HG02970 (cell line): ENCODE measurements around the gene TM4SF1.
A peak's percentile ranks its signal among the peaks of the same experiment; 100 is the strongest.
"Not testable (repeated sequence)": the region's sequence is repeated elsewhere in the genome, so short reads cannot be mapped to it uniquely, and the experiment has no call there.

Source experiments
- ATAC-seq: cut with Tn5 transposase; IDR thresholded peaks from one replicate; pipeline ENCODE4 v1.9.1; 2021; ENCODE audit warnings: mild to moderate bottlenecking, moderate library complexity, moderate number of reproducible peaks; ENCODE audit not compliant: unreplicated experiment, low FRiP score

TM4SF1 gene

DNA sequence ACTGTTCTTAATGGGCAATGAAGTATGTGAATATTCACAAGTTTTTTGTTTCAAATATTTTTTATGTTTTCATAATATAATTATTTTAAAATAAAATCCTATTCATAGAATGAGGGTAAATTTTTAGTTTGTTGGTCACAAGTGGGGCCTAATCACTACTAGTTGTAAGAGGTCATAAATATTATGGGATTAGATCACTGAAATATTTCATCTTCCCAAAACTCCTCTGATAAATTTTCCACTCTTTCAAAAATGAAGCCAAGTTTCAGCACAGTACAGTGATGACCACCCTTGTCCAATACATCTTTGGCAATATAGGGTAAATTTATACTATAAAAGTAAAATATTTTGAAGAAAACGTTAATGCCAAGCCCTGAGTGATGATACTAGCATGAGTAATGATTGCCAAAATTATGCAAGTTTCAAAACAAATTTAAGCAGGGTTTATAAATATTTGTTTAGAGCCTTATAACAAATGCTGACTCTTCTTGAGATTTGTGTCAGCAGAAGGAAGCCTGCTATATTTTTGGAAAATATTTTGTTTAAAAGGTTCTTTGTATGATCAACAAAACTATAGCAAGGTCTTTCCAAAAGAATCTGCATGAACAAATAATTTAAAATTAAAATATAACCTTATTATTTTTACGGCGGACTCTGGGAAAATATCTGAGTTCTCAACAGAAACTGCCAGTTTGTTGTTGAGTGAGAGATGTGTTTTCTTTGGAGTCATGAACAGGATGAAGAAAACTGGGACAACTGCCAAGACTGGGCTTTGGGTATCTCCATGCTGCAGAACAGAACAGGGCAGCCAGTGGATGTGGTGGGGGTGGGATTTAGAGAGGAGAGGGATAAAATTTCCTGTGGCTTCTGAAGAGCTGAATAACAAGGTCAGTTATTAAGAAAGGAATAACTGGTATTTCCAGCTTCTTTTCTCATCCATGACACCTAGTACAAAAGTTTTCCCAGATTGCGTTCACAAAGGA lies 17.9 kb upstream of the TM4SF1 start:
- ATAC-seq, result no peak

DNA sequence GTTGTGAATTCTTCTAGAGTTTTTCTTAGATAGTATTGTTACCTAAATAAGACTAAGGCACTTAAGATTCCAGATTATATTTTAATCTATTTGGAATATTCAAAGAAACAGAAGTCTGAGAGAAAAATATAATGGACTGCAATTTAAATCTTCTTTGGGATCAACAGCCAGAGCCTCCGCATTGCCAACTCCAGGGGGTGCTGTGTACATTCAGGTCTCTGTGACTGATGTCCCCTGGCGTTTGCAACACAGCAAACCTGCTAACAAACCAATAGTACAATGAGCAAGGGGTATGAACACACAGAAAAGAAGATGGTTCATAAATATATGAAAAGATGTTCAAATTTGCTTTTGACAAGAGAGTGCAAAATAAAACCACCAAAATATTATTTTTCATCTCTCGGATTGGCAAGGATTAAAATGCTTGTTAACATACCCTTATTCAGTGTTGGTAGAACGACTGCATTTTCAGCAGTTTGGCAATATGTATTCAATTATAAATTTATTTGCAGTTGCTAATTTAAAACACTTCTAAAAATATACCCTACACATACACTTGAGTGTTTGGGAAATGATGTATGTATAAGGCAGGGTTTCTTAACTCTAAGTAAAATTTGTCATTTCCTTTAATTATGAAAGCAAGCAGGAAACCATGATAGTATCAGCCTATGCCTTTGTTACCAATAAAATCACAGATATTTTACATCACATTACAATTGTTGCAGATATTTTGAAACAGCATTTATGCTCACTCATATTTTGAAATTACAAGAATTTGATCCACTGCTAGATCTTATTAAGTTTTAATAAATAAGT lies 16.1 kb upstream of the TM4SF1 start:
- peak; percentile 65 for ATAC-seq

DNA sequence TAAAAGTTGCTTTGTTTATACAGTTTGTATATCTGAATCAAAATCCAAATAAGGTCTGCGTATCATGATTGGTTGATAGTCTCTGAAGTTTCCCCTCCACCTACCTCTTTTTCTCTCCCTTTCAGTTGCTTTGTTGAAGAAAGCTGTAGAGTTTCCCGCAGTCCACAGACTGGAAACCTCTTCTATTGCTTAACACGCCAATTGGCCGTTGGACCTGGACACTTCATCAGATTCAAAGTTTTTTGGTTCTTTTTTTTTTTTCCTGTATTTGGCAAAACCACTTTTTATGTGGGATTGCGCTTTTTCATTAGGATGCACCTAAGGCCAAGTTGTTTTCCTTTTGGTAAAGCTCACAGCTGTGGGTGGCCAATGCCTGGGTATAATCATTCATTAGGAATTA lies 14.5 kb upstream of the TM4SF1 start:
- no peak for ATAC-seq

DNA sequence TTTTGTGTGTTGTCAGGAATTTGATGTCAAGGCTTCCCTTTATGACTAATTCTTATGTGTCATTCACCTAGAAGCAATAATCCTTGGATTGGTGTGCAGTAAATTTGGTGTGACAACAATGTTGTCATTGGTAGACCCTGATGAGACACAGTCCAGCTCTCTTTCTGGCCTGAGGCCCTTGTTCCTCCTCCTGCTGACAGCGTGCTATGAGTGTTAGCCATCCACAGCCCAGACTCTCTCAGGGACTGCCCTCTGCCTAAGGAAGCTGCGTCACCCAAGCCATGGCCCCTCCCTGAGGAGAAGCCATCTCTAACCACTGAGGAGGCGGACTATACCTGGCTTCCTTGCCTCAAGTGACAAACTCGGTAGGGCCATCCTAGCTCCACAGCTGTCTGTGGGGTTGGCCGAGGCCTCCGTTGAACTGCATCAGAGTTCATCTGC lies 13.3 kb upstream of the TM4SF1 start:
- no peak for ATAC-seq

DNA sequence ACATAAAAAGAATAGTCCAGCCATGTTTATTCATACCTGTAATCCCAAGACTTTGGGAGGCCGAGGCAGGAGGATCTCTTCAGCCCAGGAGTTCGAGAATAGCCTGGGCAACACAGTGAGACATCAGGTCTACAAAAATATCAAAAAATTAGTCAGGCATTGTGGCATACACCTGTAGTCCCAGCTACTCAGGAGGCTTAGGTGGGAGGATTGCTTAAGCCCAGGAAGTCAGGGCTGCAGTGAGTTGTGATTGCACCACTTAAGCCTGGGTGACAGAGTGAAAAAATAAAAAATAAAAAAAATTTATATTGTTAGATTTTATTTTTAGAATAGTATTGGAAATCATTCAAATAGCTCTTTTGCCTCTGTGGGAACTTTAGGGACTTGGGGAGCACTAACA lies 12.8 kb upstream of the TM4SF1 start:
- no peak for ATAC-seq

DNA sequence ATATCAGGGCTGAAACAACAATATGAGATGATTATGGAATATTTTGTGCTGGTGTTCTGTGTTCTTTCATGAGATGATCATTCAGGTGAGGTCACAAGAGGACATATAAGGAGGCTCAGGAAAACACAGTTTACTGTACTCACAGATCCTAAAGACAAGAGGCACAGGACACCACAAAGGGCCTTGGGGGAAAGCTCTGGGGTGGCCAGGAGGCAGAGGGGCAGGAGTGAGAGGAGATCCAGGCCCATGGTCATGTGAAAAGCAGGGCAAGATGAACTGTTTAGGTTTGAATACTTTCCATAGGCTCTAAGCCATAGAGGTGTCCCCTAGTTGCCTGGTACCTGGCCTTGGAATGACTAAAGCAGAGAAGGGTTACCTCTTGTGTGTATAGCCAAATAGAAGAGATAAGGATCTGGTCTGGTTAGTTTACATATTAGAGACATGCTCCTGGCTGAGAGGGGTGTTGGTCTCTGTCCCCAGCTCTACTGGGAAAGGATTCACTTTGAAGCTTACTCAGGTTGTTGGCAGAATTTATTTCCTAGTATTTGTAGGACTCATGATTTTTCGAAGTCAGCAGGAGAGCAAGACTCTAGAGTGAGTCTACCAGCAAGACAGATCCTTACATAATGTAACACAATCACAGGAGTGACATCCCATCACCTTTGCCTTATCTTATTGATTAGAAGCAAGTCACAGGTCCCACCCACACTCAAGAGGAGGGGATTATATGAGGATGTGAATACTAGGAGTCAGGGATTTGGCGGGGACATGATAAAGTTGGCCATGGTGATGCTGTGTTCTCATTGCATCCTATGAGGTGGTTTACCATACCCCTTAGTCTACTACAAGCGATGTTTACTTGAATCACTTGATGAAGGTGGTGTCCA lies 11.3 kb upstream of the TM4SF1 start:
- no peak for ATAC-seq

DNA sequence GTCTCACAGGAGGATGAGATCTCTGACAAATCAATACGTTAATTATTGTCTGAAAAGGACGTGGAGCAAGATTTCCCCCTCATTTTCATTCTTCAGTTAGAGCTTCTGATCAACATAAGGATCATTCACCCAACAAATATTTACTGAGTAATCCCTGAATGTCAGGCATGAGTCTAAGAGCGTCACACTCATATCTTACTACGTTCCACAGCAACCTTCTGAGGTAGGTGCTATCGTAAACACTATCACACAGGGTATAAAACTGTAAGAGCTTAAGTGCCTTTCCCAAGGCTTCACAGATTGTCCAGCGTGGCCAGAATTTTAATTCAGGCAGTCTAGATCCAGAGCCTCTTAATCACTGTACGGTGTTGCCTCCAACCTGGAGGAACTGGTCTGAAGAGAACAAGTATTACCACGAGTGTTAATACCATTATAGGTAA lies 10.6 kb upstream of the TM4SF1 start:
- ATAC-seq, result no peak

DNA sequence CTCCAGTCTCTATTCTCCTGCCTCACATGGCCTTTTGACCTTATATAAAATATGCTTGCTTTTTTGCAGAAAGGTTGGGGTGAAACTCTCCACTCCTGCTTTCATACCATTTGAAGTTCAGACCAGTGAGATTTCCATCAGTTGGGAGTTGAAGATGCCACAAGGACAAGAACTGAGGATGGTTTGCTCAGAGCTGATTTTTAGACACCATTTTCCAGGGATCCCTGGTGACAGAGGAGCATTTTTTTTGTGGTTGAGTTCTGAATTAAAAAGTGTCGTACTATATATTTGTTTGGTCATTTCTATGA lies 8.8 kb upstream of the TM4SF1 start:
- ATAC-seq, result no peak

DNA sequence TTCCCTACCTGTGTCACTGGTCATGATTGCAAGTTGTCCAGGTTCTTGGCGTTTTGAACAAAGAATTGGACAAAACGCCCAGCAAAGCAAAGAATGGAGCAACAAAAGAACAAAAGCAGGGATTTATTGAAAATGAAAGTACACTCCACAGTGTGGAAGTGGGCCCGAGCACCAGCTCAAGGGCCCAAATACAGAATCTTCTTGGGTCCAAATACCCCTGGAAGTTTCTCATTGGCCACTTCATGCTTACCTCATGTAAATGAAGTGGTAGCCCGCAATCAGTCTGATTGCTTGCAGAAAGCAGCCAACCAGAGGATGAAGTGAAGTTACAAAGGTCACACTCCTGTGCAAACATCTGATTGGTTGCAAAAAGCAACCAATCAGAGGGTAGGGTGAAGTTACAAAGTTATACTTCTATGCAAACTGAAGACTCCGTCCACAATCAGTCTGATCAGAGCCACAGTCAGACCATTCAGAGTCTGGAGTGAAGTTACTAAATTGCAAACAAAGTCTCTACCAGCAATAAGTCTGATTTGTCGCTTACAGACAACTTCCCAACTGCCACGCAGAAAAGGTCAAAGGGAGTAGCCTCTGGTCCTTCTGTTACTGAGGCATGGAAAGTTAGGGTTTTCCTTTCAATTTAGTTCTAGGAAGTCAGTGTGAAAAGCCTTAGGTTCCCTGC lies 8.3 kb upstream of the TM4SF1 start:
- no peak for ATAC-seq

DNA sequence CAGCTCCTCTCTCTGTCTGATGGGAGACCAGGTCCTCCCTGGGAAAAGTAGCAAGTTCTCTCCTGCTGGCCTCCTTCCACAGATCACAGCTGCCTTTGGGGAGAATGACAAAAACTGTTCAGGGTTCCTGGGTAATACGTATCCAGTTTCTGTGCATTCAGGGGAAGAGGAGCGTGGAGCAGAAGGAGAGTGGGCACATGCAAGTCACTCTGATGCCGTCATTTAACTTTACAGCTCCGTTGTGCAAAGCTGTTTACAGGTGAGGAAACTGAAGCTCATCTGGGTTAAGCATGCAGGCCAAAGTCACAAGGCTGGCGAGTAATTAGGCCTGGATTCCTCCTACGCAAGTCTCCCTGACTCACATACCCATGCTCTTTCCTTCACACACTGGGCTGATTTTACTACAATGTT lies 7.5 kb upstream of the TM4SF1 start:
- ATAC-seq, result no peak

DNA sequence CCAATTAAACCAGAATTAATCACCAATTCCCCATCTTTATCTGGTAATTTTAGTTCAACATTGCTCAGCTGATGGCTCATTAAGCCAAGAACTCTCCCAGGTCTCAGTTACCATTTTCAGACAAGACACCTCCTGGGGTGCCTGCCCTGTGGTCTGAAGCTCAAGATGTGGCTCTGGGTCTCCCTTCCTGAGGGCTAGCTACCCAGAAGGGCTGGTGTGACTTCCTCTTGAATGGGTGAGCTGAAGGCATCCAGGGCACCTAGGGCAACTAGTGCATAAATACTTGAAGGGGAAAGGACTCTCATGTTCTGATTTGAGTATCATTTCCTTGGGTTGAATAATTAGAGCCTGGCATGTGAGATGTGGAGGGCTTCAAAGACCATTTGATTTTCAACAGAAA lies 6.7 kb upstream of the TM4SF1 start:
- ATAC-seq, result no peak

DNA sequence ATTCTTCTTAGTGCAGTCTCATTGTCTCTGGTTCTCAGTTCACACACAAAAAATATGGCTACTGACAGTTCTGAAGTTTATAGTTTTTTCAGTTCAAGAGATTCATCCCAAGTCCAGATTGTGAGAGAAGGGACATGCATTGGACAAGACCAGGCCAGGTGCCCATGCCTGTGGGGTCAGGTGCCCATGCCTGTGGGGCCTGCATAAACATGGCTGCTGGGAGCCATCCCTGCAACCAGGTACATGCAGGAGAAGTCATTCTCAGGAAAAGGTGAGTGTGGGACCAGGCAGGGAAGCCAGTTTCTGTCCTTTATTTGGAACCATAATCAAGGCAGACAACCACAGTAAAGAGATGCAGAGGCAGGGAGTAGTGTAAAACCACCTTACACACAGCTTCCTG lies 6.3 kb upstream of the TM4SF1 start:
- ATAC-seq, result no peak

DNA sequence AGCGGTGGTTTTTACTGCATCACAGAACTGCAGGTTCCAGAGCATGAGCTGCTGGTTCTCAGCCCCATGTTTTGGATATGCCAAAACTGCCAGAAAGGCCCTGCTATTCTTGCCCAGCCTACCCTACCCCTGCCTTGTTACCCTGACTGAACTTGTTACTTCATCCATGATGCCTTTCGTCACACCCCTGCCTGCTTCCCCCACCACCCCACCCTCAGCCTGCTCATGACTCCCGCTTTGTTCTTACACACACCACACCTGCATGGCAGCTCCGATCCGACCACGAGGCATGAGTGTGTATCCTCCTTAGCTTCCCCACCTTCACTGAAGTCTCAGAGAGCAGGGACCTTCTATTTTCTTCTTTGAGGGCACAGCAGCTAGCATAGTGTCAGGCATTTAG lies 5.1 kb upstream of the TM4SF1 start:
- ATAC-seq, result no peak

DNA sequence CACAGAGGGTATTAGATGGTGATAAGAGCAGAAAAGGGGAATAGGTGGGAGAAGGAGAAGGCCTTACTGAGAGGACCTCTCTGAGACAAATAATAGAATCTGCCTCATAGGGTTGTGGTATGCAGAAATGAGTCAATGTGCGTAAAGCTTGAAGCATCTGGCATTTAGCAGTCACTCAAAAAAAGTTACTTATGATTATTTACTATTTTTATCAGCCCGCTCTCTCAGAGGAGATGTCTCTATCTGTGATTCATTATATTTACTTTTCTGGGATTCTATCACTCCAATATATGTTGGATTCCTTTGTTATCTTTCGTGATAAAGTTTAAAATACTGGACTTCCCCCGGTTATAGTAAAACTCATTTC lies 4.6 kb upstream of the TM4SF1 start:
- no peak for ATAC-seq

DNA sequence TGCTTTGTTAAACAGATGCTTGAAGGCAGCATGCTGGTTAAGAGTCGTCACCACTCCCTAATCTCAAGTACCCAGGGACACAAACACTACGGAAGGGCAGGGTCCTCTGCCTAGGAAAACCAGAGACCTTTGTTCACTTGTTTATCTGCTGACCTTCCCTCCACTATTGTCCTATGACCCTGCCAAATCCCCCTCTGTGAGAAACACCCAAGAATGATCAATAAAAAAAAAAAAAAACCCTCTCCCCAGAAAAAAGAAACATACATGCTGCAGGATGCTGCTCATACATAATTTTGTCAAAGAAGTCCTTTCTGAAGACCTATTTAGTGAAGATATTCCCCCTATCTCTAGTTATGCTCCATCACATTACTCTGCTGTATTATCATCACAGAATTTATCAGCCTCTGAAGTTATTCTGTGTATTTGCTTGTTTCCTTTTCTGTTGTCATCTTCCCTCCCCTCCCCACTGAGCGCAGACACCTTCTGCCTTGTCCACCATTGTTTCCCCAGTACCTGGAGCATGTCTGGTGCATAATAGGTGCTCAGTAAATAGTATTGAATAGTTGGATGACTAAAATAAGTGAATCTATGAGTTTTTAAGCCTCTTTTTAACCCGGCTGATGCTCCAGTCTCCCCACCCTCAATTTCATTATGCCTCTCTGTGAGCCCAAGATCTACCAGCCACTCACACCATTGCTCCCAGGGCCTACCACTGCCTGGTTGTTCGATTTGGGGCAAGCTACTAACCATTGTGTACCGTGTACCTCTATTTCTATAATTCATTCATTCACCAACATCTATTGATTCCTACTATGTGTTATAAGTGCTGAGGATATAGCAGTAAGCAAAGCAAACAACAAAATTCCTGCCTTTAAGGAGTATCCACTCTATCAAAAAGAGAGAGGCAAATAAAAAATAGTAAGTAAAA lies 4.0 kb upstream of the TM4SF1 start:
- ATAC-seq, result no peak

DNA sequence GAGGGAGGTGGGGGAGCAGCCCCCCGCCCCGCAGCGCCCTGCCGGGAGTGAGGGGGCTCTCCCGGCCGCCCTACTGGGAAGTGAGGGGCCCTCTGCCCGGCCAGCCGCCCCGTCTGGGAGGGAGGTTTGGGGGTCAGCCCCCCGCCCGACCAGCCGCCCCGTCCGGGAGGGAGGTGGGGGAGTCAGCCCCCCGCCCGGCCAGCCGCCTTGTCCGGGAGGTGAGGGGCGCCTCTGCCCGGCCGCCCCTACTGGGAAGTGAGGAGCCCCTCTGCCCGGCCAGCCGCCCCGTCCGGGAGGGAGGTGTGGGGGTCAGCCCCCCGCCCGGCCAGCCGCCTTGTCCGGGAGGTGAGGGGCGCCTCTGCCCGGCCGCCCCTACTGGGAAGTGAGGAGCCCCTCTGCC lies 2.8 kb upstream of the TM4SF1 start:
- not testable (repeated sequence) for ATAC-seq

DNA sequence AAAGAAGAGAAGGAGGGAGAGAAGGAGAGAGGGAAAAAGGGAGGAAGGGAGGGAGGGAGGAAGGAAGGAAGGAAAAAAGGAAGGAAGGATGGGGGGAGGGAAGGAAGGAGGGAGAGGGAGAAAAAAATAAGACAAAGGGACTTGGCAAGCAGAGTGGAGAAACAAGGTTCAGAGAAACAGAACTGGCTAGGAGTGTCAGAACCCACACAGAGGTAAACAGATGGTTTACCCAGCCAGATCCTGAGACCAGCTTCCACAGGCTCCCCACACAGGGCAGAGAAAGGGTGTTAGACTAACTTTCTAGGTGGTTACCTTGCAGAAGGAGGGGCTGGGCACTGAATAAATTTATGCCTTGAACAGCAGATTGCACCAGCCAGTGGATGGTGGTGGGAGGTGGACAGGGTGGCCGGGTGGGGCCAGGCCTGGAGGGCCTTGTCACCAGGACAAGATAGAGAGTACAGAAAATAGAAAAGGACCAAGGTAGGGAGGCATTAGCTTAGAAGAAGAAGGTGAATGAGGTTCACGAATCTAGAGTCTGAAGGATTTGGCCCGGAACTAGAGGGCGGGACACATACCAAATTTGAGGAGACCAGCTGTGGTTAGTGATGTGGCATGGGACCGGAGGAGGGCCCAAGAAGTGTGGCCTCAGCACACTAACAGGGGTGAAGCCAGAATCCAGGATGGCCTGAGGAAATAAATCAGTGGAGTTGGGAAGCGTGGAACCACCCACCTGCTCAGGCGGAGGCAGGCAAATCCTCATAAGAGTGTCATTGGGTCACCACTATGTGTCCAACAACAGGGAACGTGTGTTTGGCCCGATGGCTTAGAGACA lies 1.2 kb upstream of the TM4SF1 start:
- ATAC-seq, result no peak

DNA sequence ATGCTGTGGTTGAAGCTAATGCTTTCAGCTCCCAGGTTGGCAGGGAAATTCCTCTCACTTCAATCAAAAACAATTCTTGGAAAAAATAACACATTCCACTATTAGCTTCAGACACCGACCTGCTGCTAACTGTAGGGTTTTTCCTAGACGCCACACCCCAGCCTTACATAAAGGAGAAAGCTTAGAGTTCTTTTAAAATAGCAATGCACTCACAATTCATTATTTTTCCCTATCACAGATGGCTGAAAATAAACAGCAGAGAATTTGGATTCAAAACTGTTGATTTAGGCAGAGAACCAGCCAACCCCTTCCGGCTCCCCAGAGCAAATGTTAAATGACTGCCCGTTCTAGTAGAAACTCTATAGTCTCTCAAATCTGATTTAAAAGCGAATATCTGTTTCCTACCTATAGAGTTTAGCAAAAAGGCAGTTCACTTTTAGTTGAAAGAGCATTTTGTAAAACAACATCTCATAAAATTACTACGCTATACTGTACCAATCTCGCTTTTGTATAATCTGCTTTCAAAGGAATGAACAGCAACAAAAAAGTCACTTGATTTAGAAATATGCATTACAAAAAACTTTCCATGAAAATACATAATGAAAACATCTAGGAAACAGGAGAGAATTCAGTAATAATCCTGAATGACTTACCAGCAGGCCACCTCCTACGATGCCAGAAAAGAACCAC lies 586 bp downstream of the TM4SF1 start:
- no peak for ATAC-seq
